Iris pigment epithelial cell (primary cell): ENCODE measurements around the gene CAMTA1.
"Not testable (repeated sequence)": the region's sequence is repeated elsewhere in the genome, so short reads cannot be mapped to it uniquely, and the experiment has no call there.

Experiments used
- DNase-seq: peaks from one replicate; pipeline ENCODE4 v3.0.0-alpha.2; 2011; ENCODE audit warnings: low read depth

CAMTA1 gene

DNA sequence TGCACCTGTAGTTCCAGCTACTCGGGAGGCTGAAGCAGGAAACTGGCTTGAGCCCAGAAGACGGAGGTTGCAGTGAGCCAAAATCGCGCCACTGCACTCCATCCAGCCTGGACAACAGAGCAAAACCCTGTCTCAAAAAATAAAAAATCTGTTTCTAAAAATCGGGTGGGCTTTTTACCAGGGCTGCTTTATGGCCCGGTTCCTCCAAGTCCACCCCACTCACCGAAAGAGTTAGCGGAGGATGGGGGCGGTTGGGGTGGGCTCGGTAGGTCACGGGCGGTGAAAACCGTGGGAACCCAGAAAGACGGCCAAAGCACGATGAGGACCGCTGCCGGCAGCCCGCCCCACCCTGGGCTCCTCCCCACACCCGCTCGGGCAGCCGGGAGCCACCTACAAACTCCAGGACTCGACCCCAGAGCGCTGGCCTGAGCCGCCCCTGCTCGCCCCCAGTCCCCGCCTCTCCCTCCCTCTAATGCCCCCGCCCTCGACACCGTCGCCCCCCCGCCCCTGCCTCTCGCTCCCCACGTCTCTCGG, 998.0 kb downstream of the CAMTA1 start:
- peak; percentile 16 for DNase-seq

DNA sequence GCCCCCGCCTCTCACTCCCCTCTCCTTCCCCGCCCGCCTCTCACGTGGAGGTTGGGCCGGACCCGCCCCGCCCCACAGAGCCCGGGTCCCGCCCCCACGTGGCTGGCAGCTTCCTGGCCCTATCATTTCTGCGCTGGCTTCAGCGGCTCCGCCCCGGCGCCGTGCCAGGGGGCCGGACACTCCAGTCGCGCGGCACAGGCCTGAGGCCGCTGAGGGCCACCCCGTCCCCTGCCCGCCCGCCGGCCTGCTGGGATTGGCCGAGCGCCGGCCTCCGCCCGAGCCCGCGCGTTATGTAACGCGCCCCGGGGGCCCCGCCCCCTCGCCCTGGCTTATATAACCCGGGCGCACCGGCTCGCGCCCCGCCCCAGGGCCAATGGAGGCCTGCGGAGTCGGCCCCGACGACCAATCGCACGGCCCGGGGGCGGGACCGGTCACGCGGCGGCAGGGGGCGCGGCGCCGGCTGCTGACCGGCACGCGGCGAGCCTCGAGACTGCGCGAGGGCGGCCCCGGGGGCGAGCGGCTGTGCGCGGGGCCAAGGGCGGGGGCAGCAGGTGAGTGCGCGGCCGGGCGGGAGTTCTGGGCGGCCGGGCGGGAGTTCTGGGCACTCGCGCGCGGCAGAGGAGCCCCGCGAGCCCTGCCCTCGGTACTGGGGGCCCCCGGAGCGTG, 998.7 kb downstream of the CAMTA1 start, which contains the start of gene PER3:
TSS of gene PER3 (plus strand) at position 466 of the 666 bp plus-strand sequence. CDS start 587 bp downstream, outside the sequence.
- DNase-seq, result peak; percentile 96

DNA sequence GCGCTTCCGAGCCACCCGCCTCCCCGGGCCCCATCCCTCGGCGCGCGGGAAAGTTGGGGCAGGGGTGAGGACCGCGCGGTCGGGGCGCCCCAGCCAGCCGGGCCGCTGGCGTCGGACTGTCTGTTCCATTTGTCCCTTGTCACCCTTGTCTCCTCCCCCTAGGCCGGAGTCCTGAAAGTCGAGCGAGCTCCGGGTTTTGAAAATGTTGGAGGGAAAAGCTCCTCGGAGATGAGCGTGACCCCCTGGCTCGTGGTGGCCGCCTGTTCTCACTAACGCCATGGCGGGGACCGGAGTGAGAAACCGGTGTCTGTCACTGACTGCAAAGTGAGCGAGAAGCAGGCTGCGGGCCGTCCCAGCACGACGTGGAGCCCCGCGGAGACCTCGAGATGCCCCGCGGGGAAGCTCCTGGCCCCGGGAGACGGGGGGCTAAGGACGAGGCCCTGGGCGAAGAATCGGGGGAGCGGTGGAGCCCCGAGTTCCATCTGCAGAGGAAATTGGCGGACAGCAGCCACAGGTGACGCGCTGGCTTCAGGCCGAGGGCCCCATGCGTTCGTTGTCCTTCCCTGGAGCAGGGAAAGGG, 999.3 kb downstream of the CAMTA1 start:
- no peak for DNase-seq

DNA sequence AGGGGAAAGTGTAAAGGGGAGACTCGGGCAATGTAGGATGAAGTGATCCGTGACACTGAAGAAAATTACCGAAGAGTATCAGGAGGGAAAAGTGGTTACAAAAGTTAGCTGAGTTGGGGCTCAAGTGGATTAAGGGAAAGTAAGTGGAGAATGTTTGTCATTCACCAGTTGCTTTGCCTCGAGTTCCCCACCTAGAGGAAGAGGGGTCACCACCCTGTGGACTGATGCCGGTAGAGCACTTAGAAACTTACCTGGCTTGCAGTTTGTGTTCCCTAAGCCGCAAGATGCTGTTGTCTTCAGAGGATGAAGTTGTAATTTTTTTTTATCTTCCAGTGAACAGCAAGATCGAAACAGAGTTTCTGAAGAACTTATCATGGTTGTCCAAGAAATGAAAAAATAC, 999.9 kb downstream of the CAMTA1 start:
- no peak for DNase-seq

DNA sequence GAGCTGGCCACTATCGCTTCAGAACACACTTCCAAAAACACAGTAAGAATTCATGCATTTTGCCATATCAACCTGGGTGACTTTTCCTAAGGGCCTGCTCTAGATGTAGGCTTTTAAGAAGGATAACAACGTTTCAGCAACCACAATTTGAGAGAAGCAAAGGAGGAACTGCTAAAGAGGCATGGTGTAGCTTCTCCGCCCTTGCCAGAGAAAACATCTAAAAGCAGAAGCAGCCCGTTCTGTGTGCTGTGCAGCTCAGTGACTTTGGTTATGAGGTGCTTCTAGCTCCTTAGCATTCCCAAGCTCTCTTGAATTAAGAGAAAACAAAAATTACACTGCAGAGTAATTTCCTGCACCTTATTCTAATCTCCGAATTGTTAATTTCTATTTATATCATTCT, 1001.5 kb downstream of the CAMTA1 start:
- no peak for DNase-seq

DNA sequence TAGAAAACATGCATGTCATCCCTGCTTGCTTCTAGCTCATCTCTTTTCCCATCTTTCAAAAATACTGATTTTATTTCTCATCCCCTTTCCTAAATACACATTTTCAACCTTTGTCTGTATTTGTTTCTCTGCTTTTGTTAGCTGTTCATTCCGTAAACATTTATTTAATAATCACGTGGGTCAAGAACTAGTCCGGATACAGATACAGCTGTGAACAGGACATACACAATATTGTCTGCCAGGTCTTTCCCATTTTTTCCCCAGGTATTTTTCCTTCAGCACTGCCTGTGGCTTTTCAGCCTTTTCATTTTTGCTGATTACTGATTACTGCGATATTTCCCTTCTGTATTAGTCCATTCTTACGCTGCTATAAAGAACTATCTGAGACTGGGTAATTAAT, 1004.6 kb downstream of the CAMTA1 start:
- DNase-seq, result no peak

DNA sequence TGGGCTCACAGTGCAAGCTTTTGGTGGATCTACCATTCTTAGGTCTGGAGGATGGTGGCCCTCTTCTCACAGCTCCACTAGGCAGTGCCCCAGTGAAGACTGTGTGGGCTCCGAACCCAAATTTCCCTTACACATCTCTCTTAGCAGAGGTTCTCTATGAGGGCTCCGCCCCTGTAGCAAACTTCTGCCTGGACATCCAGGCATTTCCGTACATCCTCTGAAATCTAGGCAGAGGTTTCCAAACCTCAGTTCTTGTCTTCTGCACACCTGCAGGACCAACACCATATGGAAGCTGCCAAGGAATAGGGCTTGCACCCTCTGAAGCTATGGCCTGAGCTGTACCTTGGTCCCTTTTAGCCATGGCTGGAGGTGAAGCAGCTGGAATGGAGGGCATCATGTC, 1005.8 kb downstream of the CAMTA1 start:
- not testable (repeated sequence) for DNase-seq

DNA sequence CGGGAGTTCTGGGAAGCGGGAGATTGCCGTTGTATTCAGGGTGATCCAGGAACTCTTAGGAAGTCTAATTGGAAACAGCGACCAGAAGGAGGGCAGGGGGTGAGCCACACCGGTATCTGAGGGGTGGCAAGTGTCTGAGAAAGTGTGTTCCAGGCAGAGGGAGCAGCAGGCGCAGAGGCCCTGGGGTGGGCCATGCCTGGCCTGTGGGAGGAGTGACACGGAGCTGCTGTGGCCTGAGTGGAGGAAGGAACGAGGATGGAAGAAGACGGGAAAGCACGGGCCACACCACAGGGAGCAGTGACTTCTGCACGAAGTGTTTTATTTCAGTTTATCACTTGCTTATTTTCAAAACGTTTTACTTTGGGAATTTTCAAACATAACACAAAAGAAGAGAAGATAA, 1010.2 kb downstream of the CAMTA1 start:
- DNase-seq, result no peak

DNA sequence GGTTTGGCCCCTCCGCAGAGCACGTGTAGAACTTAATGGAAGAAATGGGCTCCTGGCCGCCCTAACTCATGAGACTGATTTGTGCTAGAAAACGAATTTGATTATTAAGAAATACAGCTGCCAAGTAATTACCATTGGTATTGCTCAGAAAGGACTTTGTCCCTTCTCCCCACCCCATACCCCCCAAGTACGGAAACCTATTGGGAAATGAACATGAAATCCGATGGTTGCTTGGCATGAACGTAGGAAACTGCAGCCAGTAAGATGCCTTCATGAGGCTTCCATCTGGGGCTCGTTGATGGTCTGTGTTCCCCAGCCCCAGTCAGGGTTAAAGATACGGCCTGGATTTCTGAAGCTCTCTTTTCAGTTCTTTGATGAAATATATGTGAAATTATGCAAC, 1020.2 kb downstream of the CAMTA1 start:
- no peak for DNase-seq

DNA sequence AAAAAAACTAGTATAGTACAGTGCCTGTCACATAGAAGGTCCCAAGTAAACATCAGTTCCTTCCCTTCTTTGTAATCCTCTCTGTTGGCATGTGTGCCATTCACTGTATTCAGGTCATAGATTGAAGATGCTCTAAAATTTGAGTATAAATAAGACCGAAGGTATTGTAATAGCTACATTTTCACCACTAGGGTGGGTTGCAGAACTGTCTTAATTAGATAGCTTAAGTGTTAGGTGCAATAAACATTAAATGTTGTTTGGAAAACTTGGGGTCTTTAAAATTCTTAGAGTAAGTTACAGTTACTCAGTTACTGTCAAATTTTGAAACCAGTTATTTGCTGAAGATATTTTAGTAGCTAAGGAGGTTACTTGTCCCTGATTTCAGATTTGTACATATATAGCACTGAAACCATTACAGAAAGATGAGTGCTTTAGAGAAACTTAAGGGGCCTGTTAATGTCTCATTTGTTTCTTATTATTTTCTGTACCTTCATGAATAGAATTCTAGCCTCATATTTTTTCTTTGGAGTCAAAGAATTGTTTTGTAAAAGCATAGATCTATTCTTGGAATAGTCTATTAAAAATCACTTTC, 1023.1 kb downstream of the CAMTA1 start:
- DNase-seq, result peak; percentile 41

DNA sequence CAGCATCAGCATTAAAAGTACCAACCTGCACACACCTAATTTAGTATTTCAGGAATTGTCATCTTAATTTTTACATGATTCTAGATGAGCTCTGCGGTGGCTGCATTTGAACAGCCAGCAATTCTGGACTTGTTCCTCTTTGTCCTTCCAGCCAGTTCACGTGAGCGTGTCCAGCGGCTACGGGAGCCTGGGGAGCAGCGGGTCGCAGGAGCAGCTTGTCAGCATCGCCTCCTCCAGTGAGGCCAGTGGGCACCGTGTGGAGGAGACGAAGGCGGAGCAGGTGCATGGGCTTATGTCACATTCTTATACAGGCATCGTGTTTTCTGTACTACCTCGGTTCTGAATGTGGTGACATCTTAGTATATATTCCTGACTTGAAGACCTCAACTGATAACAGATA, 1024.5 kb downstream of the CAMTA1 start:
- no peak for DNase-seq

DNA sequence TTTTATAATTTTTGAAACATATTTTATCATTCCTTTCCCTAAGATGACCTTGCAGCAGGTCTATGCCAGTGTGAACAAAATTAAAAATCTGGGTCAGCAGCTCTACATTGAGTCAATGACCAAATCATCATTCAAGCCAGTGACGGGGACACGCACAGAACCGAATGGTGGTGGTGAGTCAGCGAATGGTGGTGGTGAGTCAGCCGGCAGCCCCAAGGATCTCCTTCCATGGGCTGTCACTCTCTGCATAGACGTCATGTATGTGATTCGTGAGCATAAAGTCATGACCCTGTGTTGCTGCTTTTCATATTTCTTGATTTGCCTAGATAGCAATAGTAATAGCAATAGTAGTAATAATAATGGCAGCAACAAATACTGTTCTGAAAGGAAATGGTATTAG, 1025.1 kb downstream of the CAMTA1 start:
- DNase-seq, result peak; percentile 97

DNA sequence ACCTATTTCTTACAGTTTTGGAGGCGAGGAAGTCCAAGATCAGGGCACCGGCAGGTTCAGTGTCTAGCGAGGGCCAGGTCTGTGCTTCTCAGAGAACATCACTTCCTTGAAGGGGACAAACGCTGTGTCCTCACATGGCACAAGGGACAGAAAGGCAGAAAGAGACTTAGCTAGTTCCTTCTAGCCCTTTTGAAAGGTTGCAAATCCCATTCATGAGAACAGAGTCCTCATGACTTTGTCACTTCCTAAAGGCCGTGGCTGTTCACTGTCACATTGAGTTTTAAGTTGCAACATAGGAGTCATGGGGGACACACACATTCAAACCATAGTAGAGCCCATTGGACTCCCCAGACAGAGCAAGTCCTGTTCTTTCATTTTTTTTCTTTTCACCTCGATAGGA, 1026.2 kb downstream of the CAMTA1 start:
- no peak for DNase-seq

DNA sequence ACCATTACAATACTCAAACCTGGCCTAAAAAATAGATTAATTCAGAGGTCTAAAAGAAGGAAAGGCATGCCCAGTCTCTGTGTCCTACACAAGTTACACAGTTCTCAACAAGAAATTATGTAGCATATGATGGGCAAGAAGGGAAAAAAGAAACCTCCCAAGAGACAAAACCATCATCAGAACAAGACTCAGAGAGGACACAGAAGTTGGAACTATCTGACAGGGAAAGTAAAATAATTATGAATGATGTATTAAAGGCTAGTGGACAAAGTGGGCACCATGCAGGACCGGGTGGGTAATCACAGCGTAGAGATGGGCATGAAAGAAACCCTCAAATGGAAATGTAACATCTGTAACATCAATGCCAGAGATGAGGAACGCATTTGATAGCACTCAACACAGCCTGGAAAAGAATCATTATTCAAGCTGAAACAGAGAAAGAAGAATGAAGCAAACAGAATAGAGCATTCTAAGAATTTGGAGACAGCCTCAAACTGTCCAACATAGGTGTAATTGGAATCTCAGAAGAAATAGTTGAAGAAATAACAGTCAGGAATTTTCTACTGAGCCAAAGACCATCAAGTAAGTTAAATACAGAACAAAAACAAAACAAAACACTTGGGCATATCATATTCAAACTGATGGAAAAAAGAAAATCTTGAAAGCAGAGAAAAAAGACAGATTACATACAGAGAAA, 1028.6 kb downstream of the CAMTA1 start:
- no peak for DNase-seq
